Natural killer cell (primary cell): ENCODE results near the gene TRERF1. TPM values are rescaled to one million over a fixed set of nuclear protein-coding genes. Genes with fewer than 3 reads are reported as not detected.

Experiments used
- ATAC-seq, 3 donors: fragments of 150-1000 bp in 2 of 3; fragments of 200-7000 bp in 1 of 3; cut with Tn5 transposase; 1 replicate in 1 of 3; 2 replicates in 2 of 3; pipeline ENCODE4 v1.10.0; 2021; ENCODE audit warnings: mild to moderate bottlenecking in 2 of 3, moderate library complexity in 2 of 3
- DNase-seq, 2 donors: peaks; one replicate each; pipeline versions ENCODE4 v3.0.0 to v3.0.0-alpha.2; 2013 to 2021; ENCODE audit warnings: mixed read lengths in 1 of 2
- H3K27ac ChIP-seq: one replicate; pipeline ENCODE4 v1.5.1; 2013; ENCODE audit warnings: mild to moderate bottlenecking, low read length
- H3K27me3 ChIP-seq: one replicate; pipeline ENCODE4 v1.6.1; 2013; ENCODE audit warnings: low read length; ENCODE audit not compliant: control insufficient read depth, insufficient read depth
- H3K36me3 ChIP-seq: one replicate; pipeline ENCODE4 v1.6.1; 2013; ENCODE audit warnings: low read length; ENCODE audit not compliant: control insufficient read depth, insufficient read depth
- H3K4me1 ChIP-seq: one replicate; pipeline ENCODE4 v1.6.1; 2013; ENCODE audit warnings: low read length; ENCODE audit not compliant: control insufficient read depth, insufficient read depth
- H3K4me3 ChIP-seq: one replicate; pipeline ENCODE4 v1.5.1; 2013; ENCODE audit warnings: low read length
- H3K9me3 ChIP-seq: one replicate; pipeline ENCODE4 v1.6.1; 2013; ENCODE audit warnings: low read length; ENCODE audit not compliant: control insufficient read depth, insufficient read depth
- H3K27ac Mint-ChIP-seq, 2 donors: one replicate each; pipeline ENCODE4 v1.8.0; 2022; ENCODE audit warnings: mild to moderate bottlenecking in 2 of 2, mixed read lengths in 2 of 2, moderate library complexity in 1 of 2
- H3K27me3 Mint-ChIP-seq, 2 donors: one replicate each; pipeline ENCODE4 v1.8.0; 2022; ENCODE audit warnings: low read depth in 2 of 2, mixed read lengths in 2 of 2
- H3K36me3 Mint-ChIP-seq: one replicate; pipeline ENCODE4 v1.8.0; 2022; ENCODE audit warnings: mixed read lengths
- H3K4me1 Mint-ChIP-seq, 2 donors: one replicate each; pipeline ENCODE4 v1.8.0; 2022; ENCODE audit warnings: mixed read lengths in 2 of 2
- H3K4me3 Mint-ChIP-seq: one replicate; pipeline ENCODE4 v1.8.0; 2022; ENCODE audit warnings: mild to moderate bottlenecking, moderate library complexity, mixed read lengths
- H3K9me3 Mint-ChIP-seq, 2 donors: one replicate each; pipeline ENCODE4 v1.8.0; 2022; ENCODE audit warnings: mixed read lengths in 2 of 2
- WGBS: methylation state at CpG from one replicate; pipeline ENCODE4 v1.1.7; 2013; ENCODE audit warnings: missing lambda C conversion rate; ENCODE audit not compliant: insufficient coverage; 5-methylcytosine and 5-hydroxymethylcytosine counted together
- intact Hi-C: fragments of 100-400 bp; cut with micrococcal nuclease; formaldehyde crosslinking; loops from one replicate; pipeline ENCODE4 v1.14.2; 2022
- total RNA-seq, 4 donors: library from RNA; stranded (reverse); fragments of 120-200 nt in 1 of 4; gene quantifications; one replicate each; pipeline versions ENCODE4 v1.2.3 to v1.2.4, GENCODE V29; 2013 to 2022
- TF ChIP-seq, protein P1 (sequence below): fragments of 200-600 bp; IDR thresholded peaks from one replicate; pipeline ENCODE4 v1.8.0; 2022; ENCODE audit warnings: antibody characterized with exemption

TRERF1 gene
- total RNA-seq, 3 donors from 2014 or later (not counting 1 experiment from before 2014, with no cell fraction given): 34.6 to 42.3 (median 38.6) TPM

- Mint-ChIP-seq H3K27ac (peak overlapping the region in 1 of 2 donors; percentile 47), H3K9me3 (no peaks in the 10 kb centered on the region), H3K4me3 (no peak overlapping the region), H3K4me1 (peaks cover 12% of the 10 kb centered on the region in 2 donors), H3K27me3 (no peaks in the 10 kb centered on the region), H3K36me3 (peaks cover 30% of the 10 kb centered on the region)
- ATAC-seq (no peak), DNase-seq (no peak)
- intact Hi-C loops: no loop called here
- TF ChIP-seq, protein P1, sequence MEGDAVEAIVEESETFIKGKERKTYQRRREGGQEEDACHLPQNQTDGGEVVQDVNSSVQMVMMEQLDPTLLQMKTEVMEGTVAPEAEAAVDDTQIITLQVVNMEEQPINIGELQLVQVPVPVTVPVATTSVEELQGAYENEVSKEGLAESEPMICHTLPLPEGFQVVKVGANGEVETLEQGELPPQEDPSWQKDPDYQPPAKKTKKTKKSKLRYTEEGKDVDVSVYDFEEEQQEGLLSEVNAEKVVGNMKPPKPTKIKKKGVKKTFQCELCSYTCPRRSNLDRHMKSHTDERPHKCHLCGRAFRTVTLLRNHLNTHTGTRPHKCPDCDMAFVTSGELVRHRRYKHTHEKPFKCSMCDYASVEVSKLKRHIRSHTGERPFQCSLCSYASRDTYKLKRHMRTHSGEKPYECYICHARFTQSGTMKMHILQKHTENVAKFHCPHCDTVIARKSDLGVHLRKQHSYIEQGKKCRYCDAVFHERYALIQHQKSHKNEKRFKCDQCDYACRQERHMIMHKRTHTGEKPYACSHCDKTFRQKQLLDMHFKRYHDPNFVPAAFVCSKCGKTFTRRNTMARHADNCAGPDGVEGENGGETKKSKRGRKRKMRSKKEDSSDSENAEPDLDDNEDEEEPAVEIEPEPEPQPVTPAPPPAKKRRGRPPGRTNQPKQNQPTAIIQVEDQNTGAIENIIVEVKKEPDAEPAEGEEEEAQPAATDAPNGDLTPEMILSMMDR: no peak
- H3K36me3 ChIP-seq: peaks cover 61% of the 10 kb centered on the region
- peaks cover 8% of the 10 kb centered on the region for H3K4me1 ChIP-seq
- no peak overlapping the region for H3K27ac ChIP-seq
- no peak overlapping the region for H3K4me3 ChIP-seq
- H3K27me3 ChIP-seq: no peaks in the 10 kb centered on the region
- no peaks in the 10 kb centered on the region for H3K9me3 ChIP-seq
- WGBS: 47% methylated on average over 6 of the region's 9 CpGs
These were observed 199.7 kb downstream of the TRERF1 start for GRCh38 chr6:42251911-42252637.

GRCh38 chr6:42251500-42251899, 200.2 kb downstream of the TRERF1 start:
- TF ChIP-seq, protein P1: no peak
- Mint-ChIP-seq H3K36me3 (peaks cover 24% of the 10 kb centered on the region), H3K27me3 (no peaks in the 10 kb centered on the region), H3K4me3 (no peak overlapping the region), H3K4me1 (peaks cover 12% of the 10 kb centered on the region in 2 donors), H3K9me3 (no peaks in the 10 kb centered on the region), H3K27ac (peak overlapping the region in 1 of 2 donors; percentile 47)
- no peak for ATAC-seq
- Histone ChIP-seq H3K4me1 (peaks cover 8% of the 10 kb centered on the region), H3K27ac (no peak overlapping the region), H3K9me3 (no peaks in the 10 kb centered on the region), H3K4me3 (no peak overlapping the region), H3K36me3 (peaks cover 56% of the 10 kb centered on the region), H3K27me3 (no peaks in the 10 kb centered on the region)
- no peak for DNase-seq
- 92% methylated on average over 1 of the region's 1 CpG for WGBS
- intact Hi-C loops: no loop called here

DNA sequence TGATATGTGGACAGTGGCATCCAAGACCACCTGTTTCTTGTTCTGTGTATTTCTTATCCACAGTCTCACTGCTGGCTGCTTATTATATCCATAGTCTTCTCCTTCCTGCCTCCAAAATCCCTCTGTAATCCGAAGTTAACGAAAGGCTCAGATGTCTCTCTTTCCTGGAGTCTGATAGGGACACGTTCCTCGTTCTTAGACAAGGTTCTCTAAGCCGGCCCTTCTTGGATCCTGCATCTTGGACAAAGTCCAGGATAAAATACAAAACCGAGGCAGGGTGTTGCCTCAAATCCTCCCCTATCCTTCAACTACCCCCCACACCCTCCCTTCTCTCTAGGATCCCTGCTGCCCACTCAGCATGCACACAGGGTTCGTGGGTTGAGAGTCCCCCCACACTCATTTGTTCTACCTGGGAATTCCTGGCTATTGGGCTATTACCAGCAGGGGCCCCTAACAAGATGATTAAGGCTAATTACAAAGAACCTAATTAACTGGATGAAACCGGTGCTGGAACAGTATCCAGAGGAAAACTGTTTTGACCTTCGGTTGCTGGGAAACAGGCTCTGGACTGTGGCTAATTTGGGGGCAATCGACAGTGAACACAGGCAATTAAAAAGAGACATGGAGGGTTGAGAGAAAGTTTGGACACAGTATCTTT, 201.3 kb downstream of the TRERF1 start:
- H3K36me3 ChIP-seq: peaks cover 51% of the 10 kb centered on the region
- intact Hi-C loops: no loop called here
- no peaks in the 10 kb centered on the region for H3K9me3 ChIP-seq
- 95% methylated on average over 10 of the region's 10 CpGs for WGBS
- H3K9me3 Mint-ChIP-seq: no peaks in the 10 kb centered on the region
- no peaks in the 10 kb centered on the region for H3K27me3 Mint-ChIP-seq
- no peak overlapping the region for H3K4me3 ChIP-seq
- H3K27ac ChIP-seq: no peak overlapping the region
- no peak for DNase-seq
- TF ChIP-seq, protein P1: no peak
- peaks cover 8% of the 10 kb centered on the region for H3K4me1 ChIP-seq
- H3K27ac Mint-ChIP-seq: no peak overlapping the region
- no peak for ATAC-seq
- peaks cover 12% of the 10 kb centered on the region in 2 donors for H3K4me1 Mint-ChIP-seq
- H3K4me3 Mint-ChIP-seq: no peak overlapping the region
- H3K36me3 Mint-ChIP-seq: peaks cover 14% of the 10 kb centered on the region
- no peaks in the 10 kb centered on the region for H3K27me3 ChIP-seq
